NCI-H446 treated with DMSO at 0.1 percent for 48 hours (cell line): ENCODE data around the gene DHRS1.

Experiments used
- DNase-seq: peaks from one replicate; lab custom pipeline; 2025; lab: John Stamatoyannopoulos, UW

Gene DHRS1

GRCh38 chr14:24309538-24310264 lies 10.1 kb upstream of the DHRS1 start, which contains the start of gene LTB4R2:
TSS of gene LTB4R2 (plus strand) at chr14:24310140. CDS start at chr14:24310665, 525 bp downstream.
- no peak for DNase-seq

DNA sequence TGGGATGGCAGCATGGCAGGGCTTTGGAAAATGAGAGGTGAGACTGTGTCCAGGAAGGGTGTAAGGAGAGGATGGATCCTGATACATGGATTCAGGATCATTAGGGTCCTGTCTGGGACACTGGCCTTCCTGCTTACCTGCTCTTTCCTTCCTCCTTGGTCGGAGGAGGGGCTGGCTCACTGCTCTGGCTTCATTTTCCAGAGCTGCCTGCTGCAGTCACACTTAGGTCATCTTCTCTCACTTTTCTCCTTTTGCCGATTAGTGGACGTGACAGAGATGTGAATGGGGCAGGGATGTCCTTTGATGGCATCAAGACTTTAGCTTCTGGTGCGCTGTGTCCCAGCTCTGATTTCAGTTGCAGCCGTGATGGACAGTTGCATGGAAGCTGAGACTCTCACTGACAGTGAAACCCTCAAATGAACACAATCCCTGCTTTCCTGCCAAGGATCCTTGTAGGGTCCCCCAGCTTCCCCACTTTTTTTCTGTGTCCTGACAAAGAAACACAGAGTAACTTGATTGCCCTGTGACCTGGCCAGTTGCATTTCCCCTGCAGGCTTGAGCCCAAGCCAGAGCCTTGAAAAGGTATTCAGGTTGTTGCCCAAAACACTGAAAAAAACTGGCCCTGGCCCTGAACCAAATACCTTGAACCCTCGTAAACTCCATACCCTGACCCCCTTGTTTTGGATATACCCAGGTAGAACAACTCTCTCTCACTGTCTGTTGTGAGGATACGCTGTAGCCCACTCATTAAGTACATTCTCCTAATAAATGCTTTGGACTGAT lies 9.0 kb upstream of the DHRS1 start:
- DNase-seq: no peak

DNA sequence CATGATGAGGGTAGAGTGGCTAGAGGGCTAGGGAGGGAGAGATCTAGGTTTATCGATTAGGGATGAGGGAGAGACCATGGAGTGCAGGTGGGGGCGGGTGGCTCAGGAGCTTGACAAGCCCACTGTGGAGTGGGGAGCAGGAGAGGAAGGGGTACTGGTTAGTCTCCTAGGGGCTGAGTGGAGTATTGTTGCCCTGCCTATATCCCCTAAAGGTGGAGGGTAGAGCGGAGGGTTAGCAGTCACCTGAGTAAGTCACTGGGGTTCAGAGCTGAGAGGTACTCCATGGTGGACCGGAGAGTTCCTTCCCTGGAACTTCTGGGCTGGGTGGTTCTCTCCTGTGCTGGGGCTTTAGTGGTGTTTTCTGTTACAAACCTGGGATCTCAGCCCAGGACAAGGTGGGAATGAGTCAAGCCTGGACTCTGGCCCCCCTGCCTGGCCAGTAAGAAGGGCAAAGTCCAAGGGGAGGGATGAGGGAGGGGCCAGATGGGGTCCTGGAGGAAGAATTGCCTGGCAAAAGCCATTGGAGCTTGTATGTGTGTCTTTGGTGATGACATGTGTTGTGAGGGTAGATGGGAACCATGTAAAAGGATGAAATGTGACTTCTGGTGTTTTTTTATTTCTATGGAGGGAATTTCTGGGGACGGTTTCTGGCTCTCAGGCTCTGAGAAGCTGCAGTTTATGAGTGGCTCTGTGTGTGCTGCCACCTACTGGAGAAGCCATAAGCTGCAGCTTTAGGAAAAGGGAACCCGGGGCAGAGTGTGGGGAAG lies 8.2 kb upstream of the DHRS1 start, which contains the start of gene CIDEB:
CIDEB (minus strand) TSS at position 403 of the 767 bp plus-strand sequence; CDS start at position 284, 119 bp downstream.
- peak; percentile 7 for DNase-seq

DNA sequence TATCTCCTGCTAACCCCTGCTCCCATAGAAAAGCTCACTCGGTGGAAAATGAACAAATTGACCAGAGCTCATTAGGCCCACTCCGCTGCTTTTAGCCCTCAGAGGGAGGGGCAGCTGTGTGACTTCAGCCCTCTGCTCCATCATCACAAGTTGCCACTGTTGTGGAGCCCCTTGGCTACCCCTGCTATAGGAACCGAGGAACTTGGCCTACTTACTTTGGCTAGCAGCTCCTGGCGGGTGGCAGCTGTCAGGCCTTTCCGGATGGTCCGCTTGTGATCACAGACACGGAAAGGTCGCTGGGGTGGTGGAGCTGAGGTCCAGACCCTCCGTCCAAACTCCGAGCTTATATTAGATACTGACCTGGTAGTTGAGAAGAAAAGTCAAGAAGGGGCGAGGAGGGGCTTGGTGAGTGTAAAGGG lies 7.6 kb upstream of the DHRS1 start:
- no peak for DNase-seq

DNA sequence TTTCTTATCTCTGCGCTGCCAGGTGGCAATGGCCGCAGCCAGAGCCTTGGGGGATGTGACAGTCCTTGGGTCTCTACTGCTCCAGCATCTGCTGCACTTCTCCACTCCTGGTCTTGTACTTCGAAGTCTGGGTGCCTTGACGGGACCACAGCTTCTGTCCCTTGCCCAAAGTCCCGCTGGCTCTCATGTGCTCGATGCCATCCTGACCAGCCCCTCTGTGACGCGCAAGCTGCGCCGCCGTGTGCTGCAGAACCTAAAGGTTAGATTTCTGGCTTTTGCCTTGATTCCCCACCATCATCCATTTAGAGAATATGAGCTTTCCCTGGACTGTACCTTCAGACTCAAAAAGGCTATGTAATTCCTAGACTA lies 4.4 kb upstream of the DHRS1 start:
- DNase-seq: no peak

GRCh38 chr14:24300326-24300980 lies 873 bp upstream of the DHRS1 start:
- DNase-seq: no peak

DNA sequence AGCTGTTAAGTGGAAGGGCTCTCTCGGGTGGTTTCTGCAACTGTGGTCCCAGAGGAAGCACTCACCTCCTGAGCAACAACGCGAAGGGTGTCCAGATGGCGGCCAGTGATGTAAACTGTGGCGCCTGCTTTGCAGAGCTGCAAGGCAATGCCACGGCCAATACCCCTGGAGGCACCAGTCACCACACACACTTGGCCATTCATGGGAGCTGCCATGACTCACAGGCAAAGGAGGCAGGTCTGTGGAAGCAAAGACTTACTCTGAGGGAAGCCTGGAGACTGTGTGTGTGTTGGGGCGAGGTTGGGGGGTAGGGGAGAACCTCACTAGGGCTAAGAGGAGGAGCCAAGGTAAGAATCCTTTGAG lies 707 bp downstream of the DHRS1 start:
- DNase-seq: no peak

DNA sequence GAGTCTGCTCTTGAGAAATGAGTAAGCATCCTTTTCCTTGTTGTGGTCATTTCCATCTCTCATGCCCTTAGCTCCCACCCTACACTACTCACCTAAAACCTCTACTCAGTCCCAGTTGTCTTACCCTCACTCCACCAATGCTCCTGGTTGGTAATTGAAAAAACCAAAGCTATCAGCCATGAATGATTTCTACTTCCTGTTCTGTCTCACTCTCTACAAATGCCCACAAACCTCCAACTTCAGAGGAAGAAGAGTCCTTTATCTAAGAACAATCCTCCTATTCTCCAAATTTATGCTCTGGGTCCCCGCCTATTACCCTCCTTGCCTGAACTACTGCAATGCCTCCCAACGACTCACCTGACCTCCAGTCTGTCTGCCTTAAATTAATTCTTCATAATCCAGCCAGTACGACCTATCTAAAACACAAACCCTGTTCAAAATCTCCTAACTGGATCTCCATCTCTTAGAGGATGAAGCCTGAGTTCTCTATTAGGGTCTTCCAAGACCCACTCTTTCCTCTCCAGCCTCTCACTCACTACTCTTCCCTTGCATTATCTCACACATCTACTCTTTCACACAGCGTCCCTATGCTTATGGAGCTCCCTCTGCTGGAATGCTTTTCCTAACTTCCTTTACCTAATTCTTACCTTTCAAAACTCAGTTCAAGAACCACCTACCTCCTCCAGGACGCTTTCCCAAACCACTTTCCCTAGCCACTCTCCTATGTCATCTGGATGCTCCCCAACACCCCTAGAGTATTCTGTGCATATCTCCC lies 2.2 kb downstream of the DHRS1 start:
- DNase-seq: no peak

DNA sequence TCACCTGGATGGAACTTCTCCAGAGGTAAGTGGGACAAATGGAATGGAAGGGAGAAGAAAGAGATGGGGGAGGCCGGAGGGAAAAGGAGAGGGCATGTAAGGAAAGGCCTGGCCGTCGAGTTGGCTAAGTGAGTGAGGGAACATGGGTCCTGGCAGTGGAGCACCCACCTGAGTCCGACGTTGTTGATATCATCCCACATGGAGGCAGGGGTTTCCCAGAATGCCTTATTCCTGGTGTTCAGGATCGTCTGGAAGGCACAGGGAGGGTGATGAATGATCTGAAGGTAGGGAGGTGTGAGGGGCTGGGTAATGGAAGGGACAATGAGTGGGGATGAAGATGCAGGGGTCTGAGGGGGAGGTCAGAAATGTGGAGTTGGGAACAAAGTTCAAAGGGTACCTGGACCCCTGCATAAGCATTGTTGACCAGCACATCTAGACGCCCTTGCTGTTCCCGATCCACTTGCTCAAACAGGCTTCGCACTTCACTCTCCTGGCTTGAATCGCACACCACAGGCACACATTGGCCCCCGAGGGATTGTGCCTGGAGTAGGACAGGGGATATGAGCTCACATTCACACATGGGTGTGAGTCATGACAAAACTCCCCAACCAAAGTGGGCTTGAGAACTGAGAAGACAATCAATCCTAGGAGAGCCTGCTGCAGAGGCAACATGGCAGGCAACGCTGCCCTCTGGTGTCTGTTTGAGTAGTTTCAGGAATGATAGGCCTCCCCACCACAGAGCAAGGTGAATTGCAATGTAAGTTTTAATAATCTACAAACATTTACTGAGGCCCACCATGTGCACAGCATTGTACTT lies 3.0 kb downstream of the DHRS1 start:
- peak; percentile 75 for DNase-seq

DNA sequence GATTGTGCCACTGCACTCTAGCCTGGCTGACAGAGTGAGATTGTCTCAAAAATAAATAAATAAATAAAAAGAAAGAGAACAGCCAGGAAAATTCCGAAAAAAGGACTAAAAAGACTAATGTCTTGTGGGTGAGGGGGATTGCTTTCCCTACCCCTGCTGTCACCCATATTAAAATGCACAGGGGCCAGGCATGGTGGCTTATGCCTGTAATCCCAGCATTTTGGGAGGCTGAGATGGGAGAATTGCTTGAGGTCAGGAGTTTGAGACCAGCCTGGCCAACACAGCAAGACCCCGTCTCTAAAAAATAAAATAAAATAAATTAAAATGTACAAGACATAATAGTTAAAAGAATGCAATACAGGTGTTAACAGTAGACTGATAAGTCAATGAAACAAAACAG lies 6.1 kb downstream of the DHRS1 start:
- no peak for DNase-seq

- DNase-seq: no peak
Measured at GRCh38 chr14:24292118-24292807, 7.3 kb downstream of the DHRS1 start.

DNA sequence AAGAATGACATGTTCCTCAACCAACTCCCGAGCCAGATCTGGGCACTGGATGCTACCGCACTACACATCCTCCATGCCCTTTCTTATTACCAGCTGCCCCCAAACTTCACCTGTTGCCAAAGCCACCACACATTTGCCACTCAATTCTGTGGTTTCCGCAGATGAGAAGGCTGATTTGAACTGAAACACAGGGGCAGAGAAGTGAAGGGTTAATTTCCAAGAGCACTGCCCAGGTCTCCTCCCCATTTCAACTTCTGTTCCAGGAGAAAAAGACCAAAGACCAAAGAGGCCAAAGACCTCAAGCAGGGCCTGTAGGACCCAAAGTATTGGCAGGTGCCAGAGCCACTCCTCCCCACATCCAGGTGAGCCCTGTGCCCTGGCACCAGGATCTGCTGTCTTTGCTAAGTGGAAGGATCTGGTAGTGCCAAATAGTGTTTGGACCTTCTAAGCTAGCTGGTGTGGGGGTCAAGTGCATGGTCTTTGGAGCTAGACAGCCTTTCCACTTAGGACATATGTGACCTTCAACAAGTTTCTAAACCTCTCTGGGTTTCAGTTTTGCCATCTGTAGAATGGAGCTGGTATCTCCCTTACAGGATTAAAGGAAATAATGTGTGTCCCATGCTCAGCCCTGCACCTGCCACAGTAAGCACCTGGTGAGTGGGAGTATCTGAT lies 8.0 kb downstream of the DHRS1 start:
- DNase-seq: no peak

DNA sequence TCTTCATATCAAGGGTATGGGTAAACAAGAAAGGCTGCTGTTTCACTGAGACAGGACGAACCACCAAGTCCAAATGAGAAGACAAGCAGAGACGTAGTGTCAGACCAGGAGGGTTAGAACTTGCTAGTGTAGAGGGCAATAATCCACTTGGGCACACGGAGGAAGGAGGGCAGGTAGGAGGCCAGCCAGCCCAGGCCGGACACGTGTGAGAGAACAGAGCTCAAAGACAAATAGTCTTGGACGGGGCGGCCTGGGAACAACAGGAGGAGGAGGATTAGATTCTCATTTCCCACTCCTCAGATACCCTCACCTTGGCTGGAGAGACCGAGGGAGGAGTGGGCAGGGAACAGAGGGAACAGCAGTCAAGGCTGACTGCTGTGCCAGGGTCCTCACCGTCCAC lies 8.8 kb downstream of the DHRS1 start:
- DNase-seq: no peak

- DNase-seq: no peak
Measured at GRCh38 chr14:24289649-24290280, 9.8 kb downstream of the DHRS1 start.

- DNase-seq: no peak
Measured at GRCh38 chr14:24286996-24287395, 12.6 kb downstream of the DHRS1 start.

DNA sequence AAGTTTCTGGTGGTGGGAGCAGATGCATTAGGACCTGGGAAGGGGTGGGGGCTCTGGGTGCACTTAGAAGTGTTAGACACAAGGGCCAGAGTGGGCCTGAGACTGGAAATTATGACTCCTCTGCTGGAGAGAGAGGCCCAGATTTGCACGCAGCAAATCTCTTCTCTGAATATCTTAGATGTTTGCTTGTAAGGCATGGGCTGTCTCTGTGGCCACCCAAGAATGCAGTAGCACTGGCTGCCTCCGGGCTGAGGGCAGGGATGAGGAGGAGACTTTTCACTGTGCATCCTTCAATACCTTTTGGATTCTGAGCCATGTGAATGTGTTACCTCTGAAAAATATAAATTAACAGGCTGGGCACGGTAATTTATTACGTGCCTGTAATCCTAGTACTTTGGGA lies 14.2 kb downstream of the DHRS1 start:
- DNase-seq: no peak

DNA sequence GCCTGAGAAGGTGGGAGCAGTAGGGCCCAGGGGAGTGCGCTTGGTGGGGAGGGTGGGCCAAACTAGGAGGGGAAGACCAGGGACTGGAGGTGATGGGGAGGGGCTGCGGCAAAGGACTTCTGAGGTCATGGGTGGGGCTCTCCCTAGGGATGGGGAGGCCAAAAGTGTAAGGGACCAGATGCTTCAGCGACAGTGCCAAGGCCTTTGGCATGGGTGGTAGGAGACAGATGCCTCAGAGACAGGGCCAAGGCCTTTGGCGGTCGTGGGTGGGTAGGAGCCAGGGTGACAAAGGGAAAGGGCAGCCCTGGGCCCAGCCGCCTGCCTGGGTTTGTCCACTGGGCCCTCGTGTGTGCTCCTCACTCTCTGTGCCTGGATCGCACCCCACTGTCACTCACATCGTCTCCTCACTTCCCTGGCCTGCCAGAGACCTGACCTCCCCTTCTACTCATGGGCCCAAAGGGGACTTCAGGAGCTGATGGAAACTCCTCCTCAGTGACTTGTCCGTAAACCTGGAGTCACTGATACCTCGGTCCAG lies 15.0 kb downstream of the DHRS1 start:
- peak; percentile 11 for DNase-seq

DNA sequence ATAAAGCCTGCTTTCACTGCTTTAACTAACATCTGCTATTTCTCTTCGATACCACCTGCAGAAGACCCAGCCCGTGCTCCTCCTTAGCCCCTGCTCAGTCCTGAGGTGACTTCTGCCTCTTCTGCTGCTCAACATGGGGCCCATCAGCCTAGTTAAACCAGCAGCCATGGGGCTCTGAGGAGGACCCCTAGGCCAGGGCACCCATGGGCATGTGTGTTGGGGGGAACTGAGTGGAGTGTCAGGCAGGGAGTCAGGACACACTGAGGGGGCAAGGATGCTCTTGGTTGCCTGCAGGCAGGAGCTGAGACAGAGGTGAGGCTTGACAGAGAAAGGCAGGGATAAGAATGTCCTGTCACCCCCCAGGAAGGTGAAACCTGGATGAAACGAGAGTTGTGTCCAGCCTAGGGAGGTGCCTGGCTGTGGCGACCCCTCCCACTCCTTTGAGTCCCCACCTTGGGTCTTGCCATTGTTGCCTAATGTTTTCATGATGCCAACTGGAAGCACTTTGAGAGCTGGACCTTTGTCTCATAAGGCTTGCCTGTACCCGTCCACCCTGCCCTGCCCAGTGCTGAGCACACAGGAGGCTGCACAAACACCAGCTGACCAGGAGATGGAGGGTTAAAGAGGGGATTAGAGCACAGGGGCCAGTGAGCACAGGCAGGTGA lies 15.7 kb downstream of the DHRS1 start:
- no peak for DNase-seq
